Measurements from ENCODE around the gene SIGLEC8. TPM values are rescaled to one million over a fixed set of nuclear protein-coding genes. Genes with fewer than 3 reads are reported as not detected.

Gene SIGLEC8
- total RNA-seq, 1 donor from 2014 or later: not detected

- H3K4me3 ChIP-seq (ENCODE audit: low read depth, low read length): no peak overlapping the region
- no peak for TF ChIP-seq CTCF (conservative IDR thresholded peaks at IDR 0.05; ENCODE audit: low read depth, low read length)
- no peak for DNase-seq (ENCODE audit: low read depth)
Observed at GRCh38 chr19:51488491-51488890, 30.2 kb upstream of the SIGLEC8 start.

GRCh38 chr19:51485960-51486660, 27.9 kb upstream of the SIGLEC8 start:
- TF ChIP-seq CTCF (conservative IDR thresholded peaks at IDR 0.05; ENCODE audit: low read depth, low read length): no peak
- no peak overlapping the region for H3K4me3 ChIP-seq (ENCODE audit: low read depth, low read length)
- no peak for DNase-seq (ENCODE audit: low read depth)

- H3K4me3 ChIP-seq (ENCODE audit: low read depth, low read length): no peak overlapping the region
- TF ChIP-seq CTCF (conservative IDR thresholded peaks at IDR 0.05; ENCODE audit: low read depth, low read length): no peak
- DNase-seq (ENCODE audit: low read depth): no peak
Observed at GRCh38 chr19:51480590-51480989, 22.3 kb upstream of the SIGLEC8 start.

GRCh38 chr19:51479531-51480331, 21.5 kb upstream of the SIGLEC8 start:
- H3K4me3 ChIP-seq (ENCODE audit: low read depth, low read length): no peak overlapping the region
- no peak for DNase-seq (ENCODE audit: low read depth)
- TF ChIP-seq CTCF (conservative IDR thresholded peaks at IDR 0.05; ENCODE audit: low read depth, low read length): no peak

GRCh38 chr19:51478381-51479234, 20.4 kb upstream of the SIGLEC8 start, which contains the start of gene CEACAM18:
Gene CEACAM18, plus strand, starts transcription at chr19:51478539.
- DNase-seq (ENCODE audit: low read depth): no peak
- no peak within 1 kb of the TSS for H3K4me3 ChIP-seq (ENCODE audit: low read depth, low read length)
- no peak for TF ChIP-seq CTCF (conservative IDR thresholded peaks at IDR 0.05; ENCODE audit: low read depth, low read length)

GRCh38 chr19:51477344-51477743, 19.1 kb upstream of the SIGLEC8 start:
- no peak overlapping the region for H3K4me3 ChIP-seq (ENCODE audit: low read depth, low read length)
- no peak for DNase-seq (ENCODE audit: low read depth)
- TF ChIP-seq CTCF (conservative IDR thresholded peaks at IDR 0.05; ENCODE audit: low read depth, low read length): no peak
